H1 (cell line): ENCODE data around the gene OTOGL. TPM values are rescaled to one million over a fixed set of nuclear protein-coding genes. Genes with fewer than 3 reads are reported as not detected.
A peak's percentile ranks its signal among the peaks of the same experiment; 100 is the strongest.

Experiments
- CTCF ChIA-PET: fragments of 300-600 bp; sonication (Branson Sonifier 250); formaldehyde crosslinking; loops from one replicate; lab custom pipeline; 2021; ENCODE audit not compliant: partially characterized antibody; lab: Charles Lee
- POLR2A ChIA-PET: fragments of 300-600 bp; sonication (Branson Sonifier 250); formaldehyde crosslinking; loops from one replicate; lab custom pipeline; 2021; ENCODE audit warnings: inconsistent platforms; ENCODE audit not compliant: partially characterized antibody; lab: Charles Lee
- DNase-seq, 2 experiments: peaks; one replicate each; pipeline versions ENCODE4 v3.0.0 to v3.0.0-alpha.2; 2010 to 2022; ENCODE audit warnings: low spot score in 2 of 2, low read depth in 1 of 2, mixed read lengths in 1 of 2
- FAIRE-seq: peaks from 2 replicates; lab custom pipeline; 2011; peaks lifted over from hg19 to GRCh38; lab: Jason Lieb, UNC
- H2AFZ ChIP-seq: 2 replicates; pipeline ENCODE4 v1.8.1; 2012; ENCODE audit warnings: low read length, inconsistent platforms
- H2AK5ac ChIP-seq: 2 replicates; pipeline ENCODE4 v1.6.1; 2013; ENCODE audit warnings: low read depth, low read length
- H2BK120ac ChIP-seq: replicated peaks from 2 replicates; pipeline ENCODE3; 2013; ENCODE audit warnings: low read depth, low read length, inconsistent platforms
- H2BK12ac ChIP-seq: 2 replicates; pipeline ENCODE4 v1.6.1; 2013; ENCODE audit warnings: low read depth, low read length
- H2BK15ac ChIP-seq: 2 replicates; pipeline ENCODE4 v1.6.1; 2013; ENCODE audit warnings: low read length
- H2BK20ac ChIP-seq: 2 replicates; pipeline ENCODE4 v1.6.1; 2013; ENCODE audit warnings: low read length
- H2BK5ac ChIP-seq: 2 replicates; pipeline ENCODE4 v1.6.1; 2013; ENCODE audit warnings: low read depth, low read length
- H3K14ac ChIP-seq: 2 replicates; pipeline ENCODE4 v1.6.1; 2013; ENCODE audit warnings: inconsistent platforms; ENCODE audit not compliant: insufficient read length
- H3K18ac ChIP-seq: 2 replicates; pipeline ENCODE4 v1.6.1; 2013; ENCODE audit warnings: low read length; ENCODE audit errors: extremely low read depth
- H3K23ac ChIP-seq: 2 replicates; pipeline ENCODE4 v1.6.1; 2013; ENCODE audit warnings: inconsistent platforms; ENCODE audit not compliant: insufficient read length
- H3K23me2 ChIP-seq: 2 replicates; pipeline ENCODE4 v1.6.1; 2013; ENCODE audit warnings: low read depth, low read length
- H3K27ac ChIP-seq: 2 replicates; pipeline ENCODE4 v1.6.1; 2011; ENCODE audit warnings: low read depth, low read length, inconsistent platforms
- H3K27me3 ChIP-seq, 4 experiments: replicated peaks in 1 of 4; 1 replicate in 1 of 4; 2 replicates in 3 of 4; pipeline versions ENCODE4 v1.6.1 to v1.8.1; 2011 to 2013; ENCODE audit warnings: low read length in 3 of 4, mild to moderate bottlenecking in 3 of 4, inconsistent platforms in 2 of 4, mixed read lengths in 2 of 4, moderate library complexity in 1 of 4; ENCODE audit not compliant: control insufficient read depth in 3 of 4, insufficient read depth in 3 of 4; ENCODE audit errors: extremely low read depth in 1 of 4
- H3K36me3 ChIP-seq, 4 experiments: 2 replicates each; pipeline versions ENCODE4 v1.6.1 to v1.8.1; 2011 to 2013; ENCODE audit warnings: mild to moderate bottlenecking in 4 of 4, low read length in 3 of 4, moderate library complexity in 2 of 4, control low read depth in 1 of 4, inconsistent platforms in 1 of 4; ENCODE audit not compliant: insufficient read depth in 4 of 4, control insufficient read depth in 2 of 4
- H3K4ac ChIP-seq: replicated peaks from 2 replicates; pipeline ENCODE3; 2013; ENCODE audit warnings: low read length, low read depth, mixed read lengths, inconsistent platforms; ENCODE audit not compliant: insufficient read length
- H3K4me1 ChIP-seq, 4 experiments: replicated peaks in 1 of 4; 1 replicate in 1 of 4; 2 replicates in 3 of 4; pipeline versions ENCODE4 v1.6.1 to v1.8.1; 2011 to 2013; ENCODE audit warnings: low read length in 3 of 4, inconsistent platforms in 2 of 4, mixed read lengths in 1 of 4; ENCODE audit not compliant: insufficient read depth in 4 of 4, control insufficient read depth in 3 of 4
- H3K4me2 ChIP-seq, 2 experiments: 2 replicates each; pipeline versions ENCODE4 v1.6.1 to v1.8.1; 2011 to 2013; ENCODE audit warnings: low read depth in 2 of 2, low read length in 2 of 2, control low read depth in 1 of 2, inconsistent platforms in 1 of 2, mild to moderate bottlenecking in 1 of 2; ENCODE audit not compliant: insufficient read depth in 1 of 2
- H3K4me3 ChIP-seq, 4 experiments: fragments of 200-600, 300-600 bp in 1 of 4; sonication (generic), shearing (Covaris generic), sonication (Bioruptor Twin) in 1 of 4; 2 replicates each; pipeline versions ENCODE4 v1.5.1 to v1.8.1; 2011 to 2016; ENCODE audit warnings: low read length in 4 of 4, low read depth in 3 of 4, control low read depth in 2 of 4, inconsistent platforms in 2 of 4, mild to moderate bottlenecking in 2 of 4, mixed read lengths in 1 of 4, moderate library complexity in 1 of 4; ENCODE audit not compliant: insufficient read depth in 2 of 4; ENCODE audit errors: extremely low read depth in 1 of 4
- H3K56ac ChIP-seq: replicated peaks from 2 replicates; pipeline ENCODE3; 2013; ENCODE audit warnings: low read depth, mild to moderate bottlenecking, mixed read lengths, low read length, inconsistent platforms; ENCODE audit not compliant: insufficient read length
- H3K79me1 ChIP-seq: 2 replicates; pipeline ENCODE4 v1.6.1; 2013; ENCODE audit warnings: low read depth, low read length, control low read depth
- H3K79me2 ChIP-seq, 2 experiments: 2 replicates each; pipeline versions ENCODE4 v1.6.1 to v1.8.1; 2012 to 2013; ENCODE audit warnings: low read length in 2 of 2, mild to moderate bottlenecking in 2 of 2, inconsistent platforms in 1 of 2; ENCODE audit not compliant: insufficient read depth in 2 of 2, control insufficient read depth in 1 of 2
- H3K9ac ChIP-seq, 4 experiments: replicated peaks in 1 of 4; 1 replicate in 1 of 4; 2 replicates in 3 of 4; pipeline versions ENCODE4 v1.6.1 to v1.8.1; 2011 to 2013; ENCODE audit warnings: low read depth in 3 of 4, low read length in 3 of 4, control low read depth in 2 of 4, mild to moderate bottlenecking in 2 of 4, moderate library complexity in 2 of 4, inconsistent platforms in 1 of 4; ENCODE audit errors: extremely low read depth in 1 of 4
- H3K9me3 ChIP-seq, 2 experiments: 2 replicates each; pipeline versions ENCODE4 v1.6.1 to v1.8.1; 2012 to 2013; ENCODE audit warnings: mild to moderate bottlenecking in 2 of 2, moderate library complexity in 2 of 2, control low read depth in 1 of 2, inconsistent platforms in 1 of 2, low read depth in 1 of 2, low read length in 1 of 2, mixed read lengths in 1 of 2; ENCODE audit not compliant: insufficient read depth in 2 of 2
- H4K20me1 ChIP-seq, 2 experiments: replicated peaks in 1 of 2; 2 replicates each; pipeline versions ENCODE3 to v1.8.1; 2011 to 2013; ENCODE audit warnings: inconsistent platforms in 2 of 2, low read length in 2 of 2, mild to moderate bottlenecking in 1 of 2; ENCODE audit not compliant: insufficient read depth in 2 of 2, control insufficient read depth in 1 of 2
- H4K5ac ChIP-seq: 2 replicates; pipeline ENCODE4 v1.6.1; 2013; ENCODE audit warnings: low read length, low read depth, mixed read lengths, inconsistent platforms; ENCODE audit not compliant: insufficient read length
- H4K8ac ChIP-seq: 2 replicates; pipeline ENCODE4 v1.8.0; 2013; ENCODE audit warnings: mild to moderate bottlenecking, moderate library complexity, low read length, inconsistent platforms; ENCODE audit not compliant: insufficient read depth; ENCODE audit errors: extremely low read depth
- H4K91ac ChIP-seq: replicated peaks from 2 replicates; pipeline ENCODE3; 2013; ENCODE audit warnings: low read length, mixed read lengths, inconsistent platforms; ENCODE audit not compliant: insufficient read length
- BRCA1 ChIP-seq: IDR thresholded peaks from 2 replicates; pipeline ENCODE4 v1.6.1; 2012; ENCODE audit warnings: low read depth, low read length, improper control_type of control experiment
- CHD1 ChIP-seq: IDR thresholded peaks from 2 replicates; pipeline ENCODE4 v1.6.1; 2012; ENCODE audit warnings: low read depth, low read length, improper control_type of control experiment
- CHD2 ChIP-seq: IDR thresholded peaks from 2 replicates; pipeline ENCODE4 v1.6.1; 2012; ENCODE audit warnings: low read length, improper control_type of control experiment
- EGR1 ChIP-seq: IDR thresholded peaks from 2 replicates; pipeline ENCODE4 v1.6.1; 2011; ENCODE audit warnings: low read depth, low read length, borderline replicate concordance
- EP300 ChIP-seq, 2 experiments: IDR thresholded peaks; 1 replicate in 1 of 2; 2 replicates in 1 of 2; pipeline ENCODE4 v1.6.1; 2011 to 2012; ENCODE audit warnings: low read depth in 2 of 2, low read length in 2 of 2, mild to moderate bottlenecking in 2 of 2, borderline replicate concordance in 1 of 2, inconsistent platforms in 1 of 2, moderate library complexity in 1 of 2
- KDM1A ChIP-seq: fragments of 200-600, 300-600 bp; sonication (generic); IDR thresholded peaks from 2 replicates; pipeline ENCODE4 v1.7.1; 2016; ENCODE audit warnings: mild to moderate bottlenecking, low read length, borderline replicate concordance
- KDM5A ChIP-seq: fragments of 200-600 bp; IDR thresholded peaks from 2 replicates; pipeline ENCODE4 v1.7.1; 2012; ENCODE audit warnings: mild to moderate bottlenecking, low read length, inconsistent platforms, mixed read lengths
- RBBP5 ChIP-seq: IDR thresholded peaks from 2 replicates; pipeline ENCODE4 v1.7.1; 2012; ENCODE audit warnings: low read depth, mild to moderate bottlenecking, inconsistent platforms, low read length, moderate library complexity, borderline replicate concordance
- RFX5 ChIP-seq: IDR thresholded peaks from 2 replicates; pipeline ENCODE4 v1.6.1; 2011; ENCODE audit warnings: low read depth, low read length, improper control_type of control experiment, borderline replicate concordance
- RXRA ChIP-seq: IDR thresholded peaks from 2 replicates; pipeline ENCODE4 v1.6.1; 2011; ENCODE audit warnings: low read depth, mild to moderate bottlenecking, low read length, moderate library complexity; ENCODE audit not compliant: insufficient read depth
- SIRT6 ChIP-seq: IDR thresholded peaks from one replicate; pipeline ENCODE4 v1.7.1; 2012; ENCODE audit warnings: low read length, inconsistent platforms
- SP1 ChIP-seq: IDR thresholded peaks from 2 replicates; pipeline ENCODE4 v1.6.1; 2011; ENCODE audit warnings: low read depth, low read length
- SP2 ChIP-seq: IDR thresholded peaks from 2 replicates; pipeline ENCODE4 v1.6.1; 2012; ENCODE audit warnings: mild to moderate bottlenecking, low read length, inconsistent platforms
- SP4 ChIP-seq: IDR thresholded peaks from 2 replicates; pipeline ENCODE4 v1.6.1; 2012; ENCODE audit warnings: low read length, inconsistent platforms
- SUZ12 ChIP-seq: fragments of 200-600 bp; sonication (generic); IDR thresholded peaks from 2 replicates; pipeline ENCODE4 v1.6.1; 2012; ENCODE audit warnings: mild to moderate bottlenecking, inconsistent platforms, low read length, moderate library complexity, mixed read lengths
- TCF12 ChIP-seq: IDR thresholded peaks from 2 replicates; pipeline ENCODE4 v1.6.1; 2011; ENCODE audit warnings: low read depth, mild to moderate bottlenecking, low read length
- ZNF274 ChIP-seq: IDR thresholded peaks from 2 replicates; pipeline ENCODE4 v1.7.0; 2012; ENCODE audit warnings: low read length, borderline replicate concordance; ENCODE audit errors: extremely low read depth
- polyA plus RNA-seq, 7 experiments: library from polyadenylated mRNA; depleted of rRNA in 3 of 7; stranded (reverse) in 5 of 7; unstranded in 2 of 7; fragments of >200 nt in 5 of 7; fragments of 200-250 nt in 2 of 7; gene quantifications; 1 replicate in 5 of 7; 2 replicates in 1 of 7; 4 replicates in 1 of 7; pipeline versions ENCODE4 v1.2.1 to v1.2.3, GENCODE V29; 2011 to 2013; ENCODE audit warnings: missing spikeins in 2 of 7, mixed read lengths in 2 of 7
- total RNA-seq: library from RNA; stranded (reverse); fragmentation: NEBNext Ultra II Directional; extraction: Animal tissue kit (Norgen Biotek cat#: 25700); gene quantifications from 2 replicates; pipeline ENCODE4 v1.2.1, GENCODE V29; 2021

Gene OTOGL
- total and polyA plus RNA-seq, 2 of the 8 experiments (the other 6 are each of a cell fraction or from before 2014, with no cell fraction given): 0.12 to 0.17 TPM

- POLR2A ChIA-PET: no interaction called here
- H3K79me2 ChIP-seq: no peaks in the 10 kb centered on the region
- no peaks in the 10 kb centered on the region; the same call in 1 of the 2 replicates for H3K23me2 ChIP-seq
- FAIRE-seq (no peak), DNase-seq (no peak)
- H3K27me3 ChIP-seq: no peaks in the 10 kb centered on the region
- H2AFZ ChIP-seq: 0 out of 2 replicates have a peak overlapping the region, but pooled peaks have one; percentile 31
- H4K8ac ChIP-seq: no peak overlapping the region
- no peak overlapping the region for H2BK5ac ChIP-seq
- no peak overlapping the region for H3K4me2 ChIP-seq
- no peak overlapping the region for H3K4ac ChIP-seq
- no peak for TF ChIP-seq BRCA1
- TF ChIP-seq SUZ12: no peak
- TF ChIP-seq EP300 (IDR thresholded peaks at IDR 0.05; ENCODE audit: borderline replicate concordance in 1 of 2, low read depth in 2 of 2, low read length in 2 of 2): no peak
- TF ChIP-seq RXRA: no peak
- no peak for TF ChIP-seq SP1
- TF ChIP-seq KDM5A: no peak
- TF ChIP-seq KDM1A: no peak
- TF ChIP-seq TCF12: no peak
- no peak for TF ChIP-seq CHD2
- TF ChIP-seq CHD1: no peak
- TF ChIP-seq RFX5: no peak
- TF ChIP-seq SP2: no peak
- TF ChIP-seq EGR1: no peak
- TF ChIP-seq ZNF274: no peak
- no peak for TF ChIP-seq RBBP5
- TF ChIP-seq SP4: no peak
- no peak for TF ChIP-seq SIRT6
- CTCF ChIA-PET: no interaction called here
- H3K9me3 ChIP-seq: no peaks in the 10 kb centered on the region
- no peak overlapping the region for H2BK15ac ChIP-seq
- no peak overlapping the region for H3K56ac ChIP-seq
- H3K36me3 ChIP-seq: no peaks in the 10 kb centered on the region
- H2BK12ac ChIP-seq: no peak overlapping the region
- no peak overlapping the region for H2AK5ac ChIP-seq
- no peaks in the 10 kb centered on the region for H4K20me1 ChIP-seq
- H4K91ac ChIP-seq: no peak overlapping the region
- no peak overlapping the region for H3K27ac ChIP-seq
- H3K14ac ChIP-seq: no peak overlapping the region
- no peak overlapping the region for H3K9ac ChIP-seq
- no peaks in the 10 kb centered on the region for H3K79me1 ChIP-seq
- H2BK120ac ChIP-seq: no peak overlapping the region
- no peak overlapping the region for H3K18ac ChIP-seq
- no peaks in the 10 kb centered on the region for H3K4me1 ChIP-seq
- no peak overlapping the region for H4K5ac ChIP-seq
- no peak overlapping the region for H3K4me3 ChIP-seq
- no peak overlapping the region for H2BK20ac ChIP-seq
- no peak overlapping the region for H3K23ac ChIP-seq
Measured at GRCh38 chr12:80419644-80420043, 320.3 kb downstream of the OTOGL start.
